ENCODE data around the gene OPN1MW2. TPM values are rescaled to one million over a fixed set of nuclear protein-coding genes. Genes with fewer than 3 reads are reported as not detected.
"Not testable (repeated sequence)": the region's sequence is repeated elsewhere in the genome, so short reads cannot be mapped to it uniquely, and the experiment has no call there.

OPN1MW2 gene
- total RNA-seq = not detected

DNA sequence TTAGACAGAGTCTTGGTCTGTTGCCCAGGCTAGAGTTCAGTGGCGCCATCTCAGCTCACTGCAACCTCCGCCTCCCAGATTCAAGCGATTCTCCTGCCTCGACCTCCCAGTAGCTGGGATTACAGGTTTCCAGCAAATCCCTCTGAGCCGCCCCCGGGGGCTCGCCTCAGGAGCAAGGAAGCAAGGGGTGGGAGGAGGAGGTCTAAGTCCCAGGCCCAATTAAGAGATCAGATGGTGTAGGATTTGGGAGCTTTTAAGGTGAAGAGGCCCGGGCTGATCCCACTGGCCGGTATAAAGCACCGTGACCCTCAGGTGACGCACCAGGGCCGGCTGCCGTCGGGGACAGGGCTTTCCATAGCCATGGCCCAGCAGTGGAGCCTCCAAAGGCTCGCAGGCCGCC lies at the start of gene OPN1MW2:
OPN1MW2 (plus strand) TSS at position 301 of the 400 bp plus-strand sequence; CDS start at position 361, 60 bp downstream.
- H3K27me3 ChIP-seq; H3K27ac ChIP-seq (replicated peaks in 1 of 4); H3K36me3 ChIP-seq; H3K9me3 ChIP-seq; DNase-seq (ENCODE audit: extremely low spot score); intact Hi-C loops (cut with DNase I); H3K4me3 ChIP-seq; H3K4me1 ChIP-seq: not testable (repeated sequence)
- WGBS = no CpG with 5 or more reads among the region's 16 CpGs

DNA sequence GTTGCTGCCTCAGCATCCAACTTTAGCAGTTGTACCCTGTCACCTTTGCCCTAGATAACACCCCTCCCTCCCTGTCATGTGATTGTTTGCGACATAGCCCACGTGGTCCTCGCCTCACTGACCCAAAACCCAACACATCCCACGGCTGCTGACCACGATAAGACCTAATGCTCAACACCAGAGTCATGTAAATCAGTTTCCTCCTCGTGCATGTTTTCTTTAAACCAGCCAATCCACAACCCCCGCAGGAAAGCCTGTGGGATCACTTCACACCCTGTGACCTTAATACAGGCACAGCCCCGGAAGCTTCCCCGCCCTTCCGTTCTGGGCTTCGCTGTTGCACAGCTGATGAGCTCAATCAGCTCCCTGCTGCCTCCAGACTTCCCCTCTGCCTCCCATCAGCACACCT lies 47.0 kb upstream of the OPN1MW2 start:
- WGBS = no CpG with 5 or more reads among the region's 11 CpGs
- intact Hi-C loops (cut with DNase I) = not testable (repeated sequence)

DNA sequence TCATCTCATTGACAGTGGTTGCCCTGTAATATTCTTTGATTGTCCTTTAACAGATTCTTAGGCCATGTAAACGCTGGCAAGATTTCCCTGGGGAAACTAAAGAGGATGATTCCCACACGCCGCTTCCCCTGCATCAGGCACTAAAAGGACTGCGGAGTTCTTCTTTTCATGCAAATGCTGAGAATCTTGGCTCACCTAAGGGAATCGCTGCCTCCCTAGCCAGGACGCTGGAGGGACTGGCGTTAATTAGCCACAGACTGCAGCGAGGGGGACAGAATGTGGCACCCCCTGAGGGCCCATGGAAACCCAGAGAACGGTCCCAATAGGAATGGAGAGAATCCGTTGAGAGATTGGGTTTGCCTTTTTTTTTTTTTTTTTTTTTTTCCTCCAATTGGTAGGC lies 45.2 kb upstream of the OPN1MW2 start:
- H3K27ac ChIP-seq (replicated peaks in 1 of 4); H3K27me3 ChIP-seq; H3K4me3 ChIP-seq; H3K36me3 ChIP-seq; H3K9me3 ChIP-seq; DNase-seq (ENCODE audit: extremely low spot score); H3K4me1 ChIP-seq; intact Hi-C loops (cut with DNase I): not testable (repeated sequence)
- WGBS = no CpG with 5 or more reads among the region's 10 CpGs

More for the DNA sequence above, 47.0 kb upstream of the OPN1MW2 start:
- H3K4me1 ChIP-seq; H3K4me3 ChIP-seq; H3K9me3 ChIP-seq; H3K27ac ChIP-seq (replicated peaks in 1 of 4); H3K36me3 ChIP-seq; H3K27me3 ChIP-seq; DNase-seq (ENCODE audit: extremely low spot score): not testable (repeated sequence)

DNA sequence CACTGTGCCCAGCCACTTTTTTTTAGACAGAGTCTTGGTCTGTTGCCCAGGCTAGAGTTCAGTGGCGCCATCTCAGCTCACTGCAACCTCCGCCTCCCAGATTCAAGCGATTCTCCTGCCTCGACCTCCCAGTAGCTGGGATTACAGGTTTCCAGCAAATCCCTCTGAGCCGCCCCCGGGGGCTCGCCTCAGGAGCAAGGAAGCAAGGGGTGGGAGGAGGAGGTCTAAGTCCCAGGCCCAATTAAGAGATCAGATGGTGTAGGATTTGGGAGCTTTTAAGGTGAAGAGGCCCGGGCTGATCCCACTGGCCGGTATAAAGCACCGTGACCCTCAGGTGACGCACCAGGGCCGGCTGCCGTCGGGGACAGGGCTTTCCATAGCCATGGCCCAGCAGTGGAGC lies 37.3 kb upstream of the OPN1MW2 start, which contains the start of gene OPN1MW:
OPN1MW (plus strand) TSS at position 301 of the 400 bp plus-strand sequence; CDS start at position 383, 82 bp downstream.
- H3K9me3 ChIP-seq; H3K4me3 ChIP-seq; H3K4me1 ChIP-seq; intact Hi-C loops (cut with DNase I); H3K27ac ChIP-seq (replicated peaks in 1 of 4); H3K27me3 ChIP-seq; H3K36me3 ChIP-seq; DNase-seq (ENCODE audit: extremely low spot score): not testable (repeated sequence)
- WGBS = no CpG with 5 or more reads among the region's 14 CpGs

DNA sequence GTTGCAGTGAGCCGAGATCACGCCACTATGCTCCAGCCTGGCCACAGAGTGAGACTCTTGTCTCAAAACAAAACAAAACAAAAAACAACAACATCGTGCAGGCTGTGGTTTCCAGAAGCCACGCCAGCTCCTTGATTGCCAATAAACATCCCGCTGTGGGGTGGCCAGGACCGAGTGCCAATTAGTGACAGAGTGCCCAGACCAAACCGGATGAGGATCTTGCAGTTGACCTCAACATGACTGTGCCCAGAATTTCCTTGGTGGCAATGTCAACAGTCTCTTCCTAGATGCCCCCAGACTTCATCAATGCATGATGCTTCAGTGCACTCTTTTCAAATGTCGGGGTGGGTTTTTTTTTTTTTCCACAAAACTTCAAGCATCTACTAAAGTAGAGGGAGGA lies 35.8 kb upstream of the OPN1MW2 start:
- H3K4me3 ChIP-seq; H3K27me3 ChIP-seq; H3K4me1 ChIP-seq; H3K27ac ChIP-seq (replicated peaks in 1 of 4); intact Hi-C loops (cut with DNase I); H3K36me3 ChIP-seq; H3K9me3 ChIP-seq; DNase-seq (ENCODE audit: extremely low spot score): not testable (repeated sequence)
- no CpG with 5 or more reads among the region's 8 CpGs for WGBS

DNA sequence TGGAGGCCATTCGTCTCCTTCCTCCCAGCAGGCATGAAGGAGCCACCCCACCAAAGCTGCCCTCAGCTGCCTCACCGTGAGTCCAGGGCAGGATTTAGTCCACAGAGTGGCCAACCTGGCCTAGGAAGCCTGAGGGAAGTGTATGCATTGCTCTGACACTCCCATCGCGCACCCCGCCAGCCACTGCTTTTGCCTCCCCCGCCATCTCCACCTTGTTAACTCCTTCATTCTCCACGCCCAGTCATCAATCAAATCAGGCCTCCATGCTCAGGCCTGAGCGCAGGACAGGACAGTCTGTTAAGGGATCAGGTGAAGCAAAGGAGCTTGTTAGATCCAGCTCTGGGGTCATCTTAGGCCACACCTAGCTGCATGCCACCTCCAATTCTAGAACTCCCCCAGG lies 26.7 kb upstream of the OPN1MW2 start:
- H3K36me3 ChIP-seq; H3K27me3 ChIP-seq; DNase-seq (ENCODE audit: extremely low spot score); H3K4me3 ChIP-seq; H3K9me3 ChIP-seq; intact Hi-C loops (cut with DNase I); H3K27ac ChIP-seq (replicated peaks in 1 of 4); H3K4me1 ChIP-seq: not testable (repeated sequence)
- no CpG with 5 or more reads among the region's 8 CpGs for WGBS

DNA sequence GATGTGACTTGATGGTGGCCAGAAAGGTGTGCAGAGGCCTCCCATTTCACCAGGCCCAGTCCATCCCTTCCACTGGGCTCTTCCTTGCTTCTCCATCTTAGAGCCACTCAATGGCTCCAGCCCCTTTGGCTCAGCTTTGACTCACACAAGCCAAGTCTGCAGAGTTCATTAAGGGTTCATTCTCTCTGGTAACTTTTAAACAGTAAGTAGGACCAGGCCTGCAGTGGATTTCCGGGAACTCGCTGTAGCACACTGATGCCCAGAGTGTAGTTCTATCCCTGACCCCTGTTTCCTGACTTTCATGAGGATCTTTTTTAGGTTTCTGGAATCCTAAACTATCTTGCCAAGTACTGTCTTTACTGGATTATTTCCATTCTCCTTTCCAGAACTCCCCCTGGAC lies 25.2 kb upstream of the OPN1MW2 start:
- no CpG with 5 or more reads among the region's 2 CpGs for WGBS

DNA sequence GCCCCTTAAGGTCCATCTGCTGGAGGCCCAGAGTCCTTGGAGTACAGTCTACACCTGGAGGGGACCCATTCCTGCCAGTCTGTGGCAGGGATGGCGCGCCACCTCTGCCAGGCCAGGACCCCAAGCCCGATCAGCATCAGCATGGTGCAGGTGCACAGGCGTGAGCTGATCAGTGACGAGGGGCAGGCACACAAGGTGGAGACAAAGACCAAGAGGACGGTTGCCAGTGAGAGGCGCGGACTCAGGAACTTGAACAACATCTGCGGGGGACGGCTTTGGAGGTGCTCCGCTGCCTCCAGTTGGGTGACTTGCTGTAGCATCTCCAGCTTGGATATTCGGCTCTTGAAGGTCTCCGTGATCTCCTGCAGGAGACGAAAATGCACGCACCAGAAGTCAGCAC lies 23.1 kb upstream of the OPN1MW2 start:
- H3K4me1 ChIP-seq; H3K27me3 ChIP-seq; H3K9me3 ChIP-seq; intact Hi-C loops (cut with DNase I); H3K36me3 ChIP-seq; H3K27ac ChIP-seq (replicated peaks in 1 of 4); DNase-seq (ENCODE audit: extremely low spot score); H3K4me3 ChIP-seq: not testable (repeated sequence)
- no CpG with 5 or more reads among the region's 15 CpGs for WGBS

More for the DNA sequence above, 25.2 kb upstream of the OPN1MW2 start:
- DNase-seq (ENCODE audit: extremely low spot score); H3K4me1 ChIP-seq; intact Hi-C loops (cut with DNase I); H3K27me3 ChIP-seq; H3K36me3 ChIP-seq; H3K4me3 ChIP-seq; H3K9me3 ChIP-seq; H3K27ac ChIP-seq (replicated peaks in 1 of 4): not testable (repeated sequence)

DNA sequence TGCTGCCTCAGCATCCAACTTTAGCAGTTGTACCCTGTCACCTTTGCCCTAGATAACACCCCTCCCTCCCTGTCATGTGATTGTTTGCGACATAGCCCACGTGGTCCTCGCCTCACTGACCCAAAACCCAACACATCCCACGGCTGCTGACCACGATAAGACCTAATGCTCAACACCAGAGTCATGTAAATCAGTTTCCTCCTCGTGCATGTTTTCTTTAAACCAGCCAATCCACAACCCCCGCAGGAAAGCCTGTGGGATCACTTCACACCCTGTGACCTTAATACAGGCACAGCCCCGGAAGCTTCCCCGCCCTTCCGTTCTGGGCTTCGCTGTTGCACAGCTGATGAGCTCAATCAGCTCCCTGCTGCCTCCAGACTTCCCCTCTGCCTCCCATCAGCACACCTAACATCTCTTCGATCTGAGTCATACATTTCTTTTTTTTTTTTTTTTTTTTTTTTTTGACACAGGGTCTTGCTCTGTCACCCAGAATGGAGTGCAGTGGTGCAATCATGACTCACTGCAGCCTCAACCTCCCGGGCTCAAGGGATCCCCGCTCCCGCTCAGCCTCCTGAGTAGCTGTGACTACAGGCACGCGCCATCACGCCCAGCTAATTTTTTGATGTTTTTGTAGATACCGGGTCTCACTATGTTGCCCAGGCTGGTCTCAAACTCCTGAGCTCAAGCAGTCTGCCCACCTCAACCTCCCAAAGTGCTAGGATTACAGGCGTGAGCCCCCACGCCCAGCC lies 9.7 kb upstream of the OPN1MW2 start:
- H3K27ac ChIP-seq (replicated peaks in 1 of 4); H3K4me1 ChIP-seq; H3K27me3 ChIP-seq; H3K4me3 ChIP-seq; intact Hi-C loops (cut with DNase I); H3K9me3 ChIP-seq; DNase-seq (ENCODE audit: extremely low spot score); H3K36me3 ChIP-seq: not testable (repeated sequence)
- WGBS = no CpG with 5 or more reads among the region's 21 CpGs

DNA sequence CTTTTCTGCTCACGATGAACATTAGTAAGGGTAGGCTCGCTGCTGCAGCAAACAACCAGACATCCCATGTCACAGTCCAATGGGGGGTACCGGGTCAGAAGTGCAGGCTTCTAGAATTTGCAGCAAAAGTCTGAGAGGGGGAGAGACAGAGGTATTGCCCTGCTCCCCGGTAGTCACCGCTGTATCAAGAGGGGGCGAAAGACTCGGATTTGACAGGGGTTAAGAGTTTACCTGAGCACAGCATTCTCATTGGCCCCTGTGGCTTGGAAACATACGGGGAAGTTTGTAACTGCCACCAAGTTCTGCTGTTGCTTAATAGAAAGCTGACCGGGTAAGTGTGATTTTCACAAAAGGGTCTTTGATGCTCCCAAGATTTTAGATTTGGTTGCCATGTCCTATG lies 8.5 kb upstream of the OPN1MW2 start:
- H3K27ac ChIP-seq (replicated peaks in 1 of 4); intact Hi-C loops (cut with DNase I); H3K9me3 ChIP-seq; DNase-seq (ENCODE audit: extremely low spot score); H3K36me3 ChIP-seq; H3K27me3 ChIP-seq; H3K4me1 ChIP-seq; H3K4me3 ChIP-seq: not testable (repeated sequence)
- 81% methylated on average over 7 of the region's 9 CpGs for WGBS

DNA sequence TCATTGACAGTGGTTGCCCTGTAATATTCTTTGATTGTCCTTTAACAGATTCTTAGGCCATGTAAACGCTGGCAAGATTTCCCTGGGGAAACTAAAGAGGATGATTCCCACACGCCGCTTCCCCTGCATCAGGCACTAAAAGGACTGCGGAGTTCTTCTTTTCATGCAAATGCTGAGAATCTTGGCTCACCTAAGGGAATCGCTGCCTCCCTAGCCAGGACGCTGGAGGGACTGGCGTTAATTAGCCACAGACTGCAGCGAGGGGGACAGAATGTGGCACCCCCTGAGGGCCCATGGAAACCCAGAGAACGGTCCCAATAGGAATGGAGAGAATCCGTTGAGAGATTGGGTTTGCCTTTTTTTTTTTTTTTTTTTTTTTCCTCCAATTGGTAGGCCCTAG lies 8.1 kb upstream of the OPN1MW2 start:
- DNase-seq (ENCODE audit: extremely low spot score); H3K27me3 ChIP-seq; H3K9me3 ChIP-seq; intact Hi-C loops (cut with DNase I); H3K4me1 ChIP-seq; H3K36me3 ChIP-seq; H3K27ac ChIP-seq (replicated peaks in 1 of 4); H3K4me3 ChIP-seq: not testable (repeated sequence)
- WGBS = no CpG with 5 or more reads among the region's 10 CpGs

DNA sequence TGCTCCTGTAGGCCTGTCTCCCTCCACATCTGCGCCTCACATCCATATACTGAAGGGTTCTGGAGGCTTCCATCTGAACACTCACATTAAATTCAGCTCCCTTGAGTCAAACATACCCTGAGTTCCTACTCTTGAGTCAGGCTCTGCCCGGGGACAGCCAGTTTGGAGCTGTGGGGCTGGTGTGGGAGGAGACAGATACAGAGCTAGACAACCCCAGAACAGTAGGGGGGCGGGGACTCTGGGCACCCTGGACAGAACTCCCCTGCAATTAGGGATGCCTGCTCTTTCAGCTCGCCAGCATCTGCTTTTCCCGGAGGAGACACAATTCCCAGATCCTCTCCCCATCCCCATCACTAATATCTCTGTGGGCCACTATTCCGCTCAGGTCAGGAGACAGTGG lies 5.7 kb downstream of the OPN1MW2 start:
- H3K4me1 ChIP-seq; DNase-seq (ENCODE audit: extremely low spot score); H3K9me3 ChIP-seq; H3K36me3 ChIP-seq; intact Hi-C loops (cut with DNase I); H3K27ac ChIP-seq (replicated peaks in 1 of 4); H3K4me3 ChIP-seq; H3K27me3 ChIP-seq: not testable (repeated sequence)
- WGBS = no CpG with 5 or more reads among the region's 6 CpGs

DNA sequence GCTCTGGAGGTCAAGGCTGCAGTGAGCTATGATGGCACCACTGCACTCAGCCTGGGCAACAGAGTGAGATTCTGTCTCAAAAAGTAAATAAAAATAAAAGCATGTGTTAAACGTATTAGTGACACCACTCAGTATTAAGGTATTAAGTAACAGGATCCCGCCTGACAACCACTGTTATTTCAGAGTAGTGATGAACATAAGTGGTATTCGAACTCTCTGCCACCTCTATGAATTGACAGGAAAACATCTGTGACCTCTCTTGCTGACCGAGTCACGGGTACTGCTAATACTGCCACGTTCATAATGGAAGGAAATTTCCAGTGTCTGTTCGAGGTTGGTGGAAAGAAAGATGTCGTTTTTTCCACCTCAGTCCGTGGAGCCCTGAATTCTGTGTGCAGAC lies 7.2 kb downstream of the OPN1MW2 start:
- H3K9me3 ChIP-seq; H3K36me3 ChIP-seq; intact Hi-C loops (cut with DNase I); H3K4me3 ChIP-seq; DNase-seq (ENCODE audit: extremely low spot score); H3K4me1 ChIP-seq; H3K27ac ChIP-seq (replicated peaks in 1 of 4); H3K27me3 ChIP-seq: not testable (repeated sequence)
- no CpG with 5 or more reads among the region's 9 CpGs for WGBS

All from esophagus muscularis mucosa (tissue), 4 donors.